ENCODE data around the gene DNM3.

DNM3 gene

GRCh38 chr1:171973421-171973820, 132.1 kb downstream of the DNM3 start:
- no peak for DNase-seq (ENCODE audit: low read depth, low spot score)

GRCh38 chr1:171981303-171981702, 140.0 kb downstream of the DNM3 start:
- no peak for DNase-seq (ENCODE audit: low read depth, low spot score)

- no peak for DNase-seq (ENCODE audit: low read depth, low spot score)
These were observed 142.3 kb downstream of the DNM3 start for GRCh38 chr1:171983584-171983983.

GRCh38 chr1:171984262-171984661, 143.0 kb downstream of the DNM3 start:
- DNase-seq (ENCODE audit: low read depth, low spot score), result no peak

DNA sequence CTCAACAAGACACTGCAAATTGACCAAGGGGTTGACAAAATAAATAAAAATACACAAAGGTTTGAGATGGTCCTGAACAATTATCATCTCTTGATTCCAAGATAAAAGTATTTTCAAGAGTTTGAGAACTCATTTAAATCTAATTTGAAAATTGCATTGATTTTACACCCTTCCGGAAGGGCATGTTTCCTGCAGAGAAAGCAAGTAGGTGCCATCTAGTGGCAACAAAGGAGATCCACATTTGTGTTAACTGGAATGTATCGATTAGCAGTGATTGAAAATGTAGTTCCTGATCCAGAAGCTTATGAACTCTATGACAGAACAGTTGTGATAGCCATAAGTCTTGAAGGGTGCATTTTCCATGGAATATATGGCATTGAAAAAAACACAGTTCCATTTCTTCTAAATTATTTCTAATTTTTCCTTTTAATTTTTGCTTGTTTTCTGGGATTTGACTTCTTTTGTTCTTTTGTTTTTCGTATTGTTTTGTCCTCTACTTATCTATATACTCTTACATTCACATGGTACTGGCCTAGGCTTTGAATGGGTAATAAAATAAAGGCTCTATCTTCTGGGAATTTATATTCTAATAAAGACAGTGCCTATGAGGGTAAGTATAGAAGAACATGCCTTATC, 143.7 kb downstream of the DNM3 start:
- no peak for DNase-seq (ENCODE audit: low read depth, low spot score)

DNA sequence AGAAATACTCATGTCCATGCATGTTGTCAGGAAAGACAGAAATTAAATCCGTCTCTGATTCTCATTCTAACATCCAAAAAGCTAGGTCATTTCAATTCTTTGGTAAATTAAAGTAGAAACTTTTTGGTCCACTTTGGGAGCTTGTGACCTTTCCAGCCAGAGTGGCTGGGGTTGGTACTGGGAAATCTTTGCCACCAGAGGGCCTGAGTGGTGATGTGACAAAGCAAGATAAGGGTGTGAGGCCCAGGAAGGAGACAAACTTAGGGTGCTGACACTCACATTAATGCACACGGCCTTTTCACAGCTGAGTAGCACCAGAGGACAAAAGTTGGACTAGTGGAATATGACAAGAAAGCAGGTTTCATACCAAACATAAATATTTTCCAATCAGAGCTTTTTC, 144.3 kb downstream of the DNM3 start:
- no peak for DNase-seq (ENCODE audit: low read depth, low spot score)

DNA sequence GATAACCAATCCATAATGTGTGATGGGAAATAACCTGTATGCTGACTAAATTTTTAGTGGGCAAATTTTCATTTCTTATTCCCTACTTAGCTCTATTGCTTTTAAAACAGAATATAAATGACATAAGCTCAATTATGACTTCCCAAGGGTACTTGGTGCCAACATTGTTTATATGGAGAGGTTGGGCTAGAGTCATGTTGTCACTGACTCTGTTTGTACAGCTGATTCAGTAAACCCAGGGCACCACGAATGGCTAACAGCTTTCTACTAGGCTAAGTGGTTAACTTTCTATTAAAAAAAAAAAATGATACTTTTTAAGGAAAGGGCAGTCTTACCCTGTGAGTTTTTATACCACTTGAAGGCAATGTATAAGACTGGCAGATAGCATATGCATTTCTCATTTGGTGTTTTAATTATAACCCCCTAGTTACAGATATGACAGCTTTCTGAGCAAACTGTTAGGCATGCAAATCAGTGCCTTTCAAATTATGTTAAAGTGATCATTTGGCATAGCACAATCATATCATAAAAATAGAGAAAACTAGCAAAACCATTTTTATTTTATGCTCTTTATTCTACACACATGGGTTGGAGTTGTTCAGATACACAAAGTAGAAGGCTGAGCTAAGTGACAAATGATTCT, 147.1 kb downstream of the DNM3 start:
- DNase-seq (ENCODE audit: low read depth, low spot score), result no peak

DNA sequence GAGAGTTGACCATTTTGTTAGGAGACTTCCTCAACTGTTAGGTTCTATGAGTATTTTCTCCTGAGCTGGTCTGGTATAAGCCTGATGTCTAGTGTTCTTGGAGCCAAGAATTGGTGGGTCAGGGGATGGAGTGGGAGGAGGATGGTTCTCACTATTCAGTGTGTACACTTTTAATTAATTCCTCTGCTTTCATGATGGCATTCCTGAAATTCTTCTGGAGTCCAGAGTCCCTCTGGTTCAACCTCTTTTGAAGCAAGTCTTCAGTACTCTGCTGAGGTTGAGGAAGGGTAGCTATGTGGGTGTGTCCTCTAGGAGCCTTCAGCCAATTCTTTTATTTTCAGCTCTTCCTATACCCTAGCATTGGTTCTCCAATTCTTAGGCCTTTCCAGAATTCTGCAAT, 149.1 kb downstream of the DNM3 start:
- no peak for DNase-seq (ENCODE audit: low read depth, low spot score)

DNA sequence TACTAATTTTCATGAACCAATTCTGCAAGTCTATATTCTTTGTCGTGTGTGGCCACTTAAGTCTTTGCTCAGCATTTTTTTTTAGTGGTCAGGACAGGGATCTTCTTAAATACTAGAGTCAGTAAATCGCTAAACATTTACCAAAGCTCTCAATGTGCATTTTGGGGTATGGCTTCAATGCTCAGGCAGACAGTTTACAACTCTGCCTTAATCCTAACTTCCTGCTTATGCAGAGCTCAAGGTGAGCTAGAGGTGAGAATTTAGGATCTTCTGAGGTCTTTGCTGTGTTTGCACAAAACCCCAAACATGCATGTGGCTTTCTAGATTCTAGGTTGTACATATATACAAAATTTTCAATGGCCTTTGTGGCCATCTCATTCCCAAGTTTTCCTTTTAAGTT, 153.0 kb downstream of the DNM3 start:
- DNase-seq (ENCODE audit: low read depth, low spot score), result no peak

GRCh38 chr1:171995573-171995972, 154.3 kb downstream of the DNM3 start:
- DNase-seq (ENCODE audit: low read depth, low spot score), result no peak

- no peak for DNase-seq (ENCODE audit: low read depth, low spot score)
These were observed 156.6 kb downstream of the DNM3 start for GRCh38 chr1:171997936-171998335.

DNA sequence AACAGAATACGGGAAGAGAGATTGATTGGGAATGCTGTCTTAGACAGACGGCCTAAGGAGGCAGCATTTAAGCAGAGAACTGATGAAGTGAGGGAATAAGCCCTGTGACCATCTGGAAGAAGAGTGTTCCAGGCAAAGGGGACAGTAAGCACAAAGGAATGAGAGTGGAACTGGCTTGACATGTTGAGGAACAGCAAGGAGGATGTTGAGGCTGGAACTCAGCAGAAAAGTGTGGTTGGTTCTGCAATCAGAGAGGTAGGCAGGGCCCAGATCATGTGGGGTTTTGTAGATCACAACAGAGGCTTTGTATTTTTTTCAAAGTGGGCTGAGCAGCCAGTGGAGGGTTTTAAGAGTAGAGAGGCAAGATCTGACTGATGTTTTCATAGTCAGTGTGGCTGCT, 157.4 kb downstream of the DNM3 start:
- DNase-seq (ENCODE audit: low read depth, low spot score), result no peak

DNA sequence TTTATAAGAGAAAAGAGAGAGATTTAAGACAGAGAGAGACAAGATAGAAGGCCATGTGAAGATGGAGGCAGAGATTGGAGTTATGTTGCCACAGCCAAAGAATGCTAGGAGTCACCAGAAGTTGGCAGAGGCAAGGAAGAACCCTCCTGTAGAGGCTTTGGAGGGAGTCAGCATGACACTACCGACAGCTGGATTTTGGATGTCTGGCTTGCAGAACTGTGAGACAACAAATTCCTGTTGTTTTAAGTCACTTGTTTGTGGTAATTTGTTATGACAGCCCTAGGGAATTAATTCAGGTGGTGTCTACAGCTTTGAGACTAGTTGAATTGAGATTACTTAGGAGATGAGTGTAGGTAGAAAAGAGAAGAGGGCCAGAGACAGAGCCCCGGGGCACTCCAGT, 158.5 kb downstream of the DNM3 start:
- DNase-seq (ENCODE audit: low read depth, low spot score), result no peak

DNA sequence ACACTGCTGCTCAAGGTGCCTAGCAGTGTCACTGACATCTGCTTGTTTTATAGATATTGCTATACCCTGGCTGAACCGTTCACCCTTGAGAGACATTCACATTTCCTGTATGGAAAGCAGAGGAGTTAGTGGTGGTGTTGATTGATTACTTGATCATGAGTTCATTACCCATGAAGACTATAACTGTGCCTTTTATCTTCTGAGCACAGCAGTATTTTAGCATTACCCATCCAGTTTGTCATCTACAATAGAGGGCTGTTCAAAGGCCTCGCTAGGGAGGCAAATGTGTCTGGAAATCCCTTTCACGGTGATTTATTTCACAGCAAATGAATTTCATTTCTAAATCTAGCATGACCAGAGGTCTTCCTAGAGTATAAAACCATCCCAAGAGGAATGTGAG, 160.0 kb downstream of the DNM3 start:
- no peak for DNase-seq (ENCODE audit: low read depth, low spot score)

- no peak for DNase-seq (ENCODE audit: low read depth, low spot score)
These were observed 161.5 kb downstream of the DNM3 start for GRCh38 chr1:172002725-172003345.

GRCh38 chr1:172003766-172004530, 162.7 kb downstream of the DNM3 start:
- DNase-seq (ENCODE audit: low read depth, low spot score), result no peak

GRCh38 chr1:172004671-172005070, 163.4 kb downstream of the DNM3 start:
- DNase-seq (ENCODE audit: low read depth, low spot score), result no peak

DNA sequence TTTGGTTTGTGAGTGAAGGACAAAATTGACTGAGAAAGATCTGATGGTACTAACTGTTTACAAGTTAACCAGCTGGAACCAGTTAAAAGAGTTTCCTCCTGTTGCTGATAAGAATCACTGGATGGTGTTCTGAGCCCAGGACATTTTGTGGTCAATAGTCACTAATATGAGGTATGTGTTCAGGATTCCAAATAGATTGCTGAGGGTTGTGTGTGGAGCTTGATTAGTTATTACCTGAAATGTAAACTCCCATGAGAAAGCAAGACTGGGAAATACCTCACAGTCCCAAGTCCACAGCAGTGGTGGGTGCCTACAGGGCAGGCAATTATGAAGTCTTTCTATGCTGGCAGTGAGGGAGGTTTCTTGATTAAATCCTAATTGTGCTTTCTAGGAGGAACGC, 164.6 kb downstream of the DNM3 start:
- no peak for DNase-seq (ENCODE audit: low read depth, low spot score)

DNA sequence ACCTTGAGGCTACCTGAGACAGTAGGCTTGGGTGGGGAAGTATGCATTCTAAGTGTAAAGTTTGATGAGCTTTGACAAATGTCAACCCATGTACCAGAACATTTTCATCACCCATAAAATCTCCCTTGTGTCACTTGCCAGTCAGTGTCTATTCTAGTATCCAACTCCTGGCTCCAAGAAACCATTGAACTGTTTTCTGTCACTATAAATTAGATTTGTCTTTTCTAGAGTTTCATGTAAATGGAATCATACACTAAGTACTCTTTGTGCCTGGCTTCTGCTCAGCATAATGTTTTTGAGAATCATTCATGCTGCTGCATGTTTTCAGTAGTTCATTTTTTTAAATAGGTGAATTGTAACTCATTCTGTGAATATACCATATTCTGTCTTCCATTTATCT, 165.4 kb downstream of the DNM3 start:
- DNase-seq (ENCODE audit: low read depth, low spot score), result no peak

- no peak for DNase-seq (ENCODE audit: low read depth, low spot score)
These were observed 177.5 kb downstream of the DNM3 start for GRCh38 chr1:172018727-172019311.

GRCh38 chr1:172019976-172020375, 178.7 kb downstream of the DNM3 start:
- DNase-seq (ENCODE audit: low read depth, low spot score), result no peak

DNA sequence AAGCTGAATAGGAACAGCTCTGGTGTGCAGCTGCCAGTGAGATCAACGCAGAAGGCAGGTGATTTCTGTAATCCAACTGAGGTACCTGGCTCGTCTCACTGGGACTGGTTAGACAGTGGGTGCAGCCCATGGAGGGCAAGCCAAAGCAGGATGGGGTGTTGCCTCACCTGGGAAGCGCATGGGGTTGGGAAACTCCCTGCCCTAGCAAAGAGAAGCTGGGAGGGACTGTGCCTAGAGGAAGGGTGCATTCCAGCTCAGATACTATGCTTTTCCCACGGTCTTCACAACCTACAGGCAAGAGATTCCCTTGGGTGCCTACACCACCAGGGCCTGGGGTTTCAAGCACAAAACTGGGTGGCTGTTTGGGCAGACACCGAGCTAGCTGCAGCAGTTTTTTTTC, 183.2 kb downstream of the DNM3 start:
- no peak for DNase-seq (ENCODE audit: low read depth, low spot score)

Measured in brain pericyte (primary cell).